ENCODE measurements around the gene CABP7. TPM values are rescaled to one million over a fixed set of nuclear protein-coding genes. Genes with fewer than 3 reads are reported as not detected.

CABP7 gene
- total RNA-seq, 2 experiments from 2014 or later, result 0.07 TPM; not detected in 1

GRCh38 chr22:29758068-29758622 lies 38.3 kb downstream of the CABP7 start:
- no peak overlapping the region for H3K4me3 Mint-ChIP-seq
- CTCF ChIA-PET, result no interaction called here
- H3K9me3 Mint-ChIP-seq, result no peaks in the 10 kb centered on the region
- no peaks in the 10 kb centered on the region for H3K4me1 Mint-ChIP-seq (ENCODE audit: low read depth)
- no peaks in the 10 kb centered on the region for H3K36me3 Mint-ChIP-seq (ENCODE audit: low read depth)
- H3K27me3 Mint-ChIP-seq (ENCODE audit: low read depth), result no peaks in the 10 kb centered on the region
- no peak overlapping the region for H3K27ac Mint-ChIP-seq
- no peak for DNase-seq
- intact Hi-C loops (cut with micrococcal nuclease), result no loop called here

- intact Hi-C loops (cut with micrococcal nuclease), result no loop called here
- H3K36me3 Mint-ChIP-seq (ENCODE audit: low read depth), result no peaks in the 10 kb centered on the region
- H3K4me1 Mint-ChIP-seq (ENCODE audit: low read depth), result peaks cover under 1% of the 10 kb centered on the region
- H3K9me3 Mint-ChIP-seq, result no peaks in the 10 kb centered on the region
- H3K27ac Mint-ChIP-seq, result no peak overlapping the region
- H3K27me3 Mint-ChIP-seq (ENCODE audit: low read depth), result no peaks in the 10 kb centered on the region
- CTCF ChIA-PET, result no interaction called here
- DNase-seq, result no peak
- H3K4me3 Mint-ChIP-seq, result no peak overlapping the region
Measured at GRCh38 chr22:29758959-29759358, 39.2 kb downstream of the CABP7 start.

- no peaks in the 10 kb centered on the region for H3K27me3 Mint-ChIP-seq (ENCODE audit: low read depth)
- intact Hi-C loops (cut with micrococcal nuclease), result no loop called here
- H3K9me3 Mint-ChIP-seq, result no peaks in the 10 kb centered on the region
- no peaks in the 10 kb centered on the region for H3K36me3 Mint-ChIP-seq (ENCODE audit: low read depth)
- DNase-seq, result no peak
- no peak overlapping the region for H3K4me3 Mint-ChIP-seq
- H3K4me1 Mint-ChIP-seq (ENCODE audit: low read depth), result peaks cover 17% of the 10 kb centered on the region
- H3K27ac Mint-ChIP-seq, result no peak overlapping the region
- CTCF ChIA-PET, result no interaction called here
Measured at GRCh38 chr22:29762263-29762662, 42.5 kb downstream of the CABP7 start.

- Mint-ChIP-seq H3K4me3 (peak overlapping the region; percentile 96), H3K36me3 (ENCODE audit: low read depth) (peaks cover 21% of the 10 kb centered on the region), H3K27ac (peak overlapping the region; percentile 91), H3K4me1 (ENCODE audit: low read depth) (peaks cover 33% of the 10 kb centered on the region), H3K9me3 (no peaks in the 10 kb centered on the region), H3K27me3 (ENCODE audit: low read depth) (no peaks in the 10 kb centered on the region)
- intact Hi-C loops (cut with micrococcal nuclease), result loop anchor here (5.0 kb wide), 2 partner anchors 321 to 501 kb away; partner anchors contain the start of gene OSM
- CTCF ChIA-PET, result interaction anchor here (1.2 kb wide), 1 partner anchor 240 kb away, joined by 3 read pairs; no protein-coding TSS in a partner anchor
- DNase-seq, result peak; percentile 50
Measured at GRCh38 chr22:29765905-29766631, 46.3 kb downstream of the CABP7 start.

GRCh38 chr22:29766632-29767170 lies 46.9 kb downstream of the CABP7 start, which contains the start of gene ZMAT5:
Gene ZMAT5 (minus strand): TSS chr22:29767007. CDS start chr22:29748544, 18,463 bp downstream.
- intact Hi-C loops (cut with micrococcal nuclease), result loop anchor here (1.0 to 5.0 kb wide), 7 partner anchors 55 to 501 kb away; partner anchors contain the start of genes ASCC2, MTMR3, NF2 and OSM
- CTCF ChIA-PET, result interaction anchor here (1.2 kb wide), 1 partner anchor 239 kb away, joined by 3 read pairs; no protein-coding TSS in a partner anchor
- H3K9me3 Mint-ChIP-seq, result no peaks in the 10 kb centered on the region
- H3K36me3 Mint-ChIP-seq (ENCODE audit: low read depth), result peaks cover 21% of the 10 kb centered on the region
- H3K27me3 Mint-ChIP-seq (ENCODE audit: low read depth), result no peaks in the 10 kb centered on the region
- peaks cover 33% of the 10 kb centered on the region for H3K4me1 Mint-ChIP-seq (ENCODE audit: low read depth)
- peak within 1 kb of the TSS; percentile 91 for H3K27ac Mint-ChIP-seq
- DNase-seq, result peak; percentile 97
- peak within 1 kb of the TSS; percentile 96 for H3K4me3 Mint-ChIP-seq

- Mint-ChIP-seq H3K4me3 (peak within 1 kb of the TSS; percentile 96), H3K27me3 (ENCODE audit: low read depth) (no peaks in the 10 kb centered on the region), H3K27ac (peak within 1 kb of the TSS; percentile 91), H3K36me3 (ENCODE audit: low read depth) (peaks cover 24% of the 10 kb centered on the region), H3K9me3 (no peaks in the 10 kb centered on the region), H3K4me1 (ENCODE audit: low read depth) (peaks cover 33% of the 10 kb centered on the region)
- DNase-seq, result peak; percentile 94
- CTCF ChIA-PET, result interaction anchor here (1.2 kb wide), 1 partner anchor 238 kb away, joined by 3 read pairs; no protein-coding TSS in a partner anchor
- intact Hi-C loops (cut with micrococcal nuclease), result loop anchor here (1.0 to 5.0 kb wide), 7 partner anchors 54 to 500 kb away; partner anchors contain the start of genes ASCC2, MTMR3, NF2 and OSM
Measured at GRCh38 chr22:29767171-29768051, 47.6 kb downstream of the CABP7 start, which contains the start of gene UQCR10. Gene UQCR10 (plus strand): TSS chr22:29767369. CDS start chr22:29767399, 30 bp downstream.

GRCh38 chr22:29768052-29768693 lies 48.4 kb downstream of the CABP7 start:
- H3K4me3 Mint-ChIP-seq, result peak overlapping the region; percentile 96
- H3K27ac Mint-ChIP-seq, result peak overlapping the region; percentile 5
- DNase-seq, result no peak
- no peaks in the 10 kb centered on the region for H3K9me3 Mint-ChIP-seq
- intact Hi-C loops (cut with micrococcal nuclease), result loop anchor here (5.0 kb wide), 2 partner anchors 319 to 499 kb away; partner anchors contain the start of gene OSM
- H3K27me3 Mint-ChIP-seq (ENCODE audit: low read depth), result no peaks in the 10 kb centered on the region
- H3K4me1 Mint-ChIP-seq (ENCODE audit: low read depth), result peaks cover 33% of the 10 kb centered on the region
- peaks cover 26% of the 10 kb centered on the region for H3K36me3 Mint-ChIP-seq (ENCODE audit: low read depth)
- CTCF ChIA-PET, result no interaction called here

- Mint-ChIP-seq H3K4me3 (no peak overlapping the region), H3K9me3 (no peaks in the 10 kb centered on the region), H3K27ac (no peak overlapping the region), H3K27me3 (ENCODE audit: low read depth) (no peaks in the 10 kb centered on the region), H3K4me1 (ENCODE audit: low read depth) (peaks cover 25% of the 10 kb centered on the region), H3K36me3 (ENCODE audit: low read depth) (peaks cover 26% of the 10 kb centered on the region)
- DNase-seq, result no peak
- CTCF ChIA-PET, result interaction anchor here (0.7 to 1.5 kb wide), 2 partner anchors 59 to 235 kb away, joined by 3 read pairs; no protein-coding TSS in a partner anchor
- intact Hi-C loops (cut with micrococcal nuclease), result loop anchor here (5.0 kb wide), 2 partner anchors 317 to 497 kb away; partner anchors contain the start of gene OSM
Measured at GRCh38 chr22:29769723-29770321, 50.0 kb downstream of the CABP7 start.

- H3K9me3 Mint-ChIP-seq, result no peaks in the 10 kb centered on the region
- CTCF ChIA-PET, result interaction anchor here (0.5 to 0.8 kb wide), 2 partner anchors 63 to 377 kb away, joined by 3 to 5 read pairs; no protein-coding TSS in a partner anchor
- no peaks in the 10 kb centered on the region for H3K27me3 Mint-ChIP-seq (ENCODE audit: low read depth)
- no peak overlapping the region for H3K4me3 Mint-ChIP-seq
- no peak overlapping the region for H3K27ac Mint-ChIP-seq
- peaks cover 16% of the 10 kb centered on the region for H3K4me1 Mint-ChIP-seq (ENCODE audit: low read depth)
- intact Hi-C loops (cut with micrococcal nuclease), result no loop called here
- DNase-seq, result no peak
- peaks cover 26% of the 10 kb centered on the region for H3K36me3 Mint-ChIP-seq (ENCODE audit: low read depth)
Measured at GRCh38 chr22:29772170-29772641, 52.4 kb downstream of the CABP7 start.

GRCh38 chr22:29773233-29773632 lies 53.4 kb downstream of the CABP7 start:
- Mint-ChIP-seq H3K36me3 (ENCODE audit: low read depth) (peaks cover 23% of the 10 kb centered on the region), H3K9me3 (no peaks in the 10 kb centered on the region), H3K4me3 (no peak overlapping the region), H3K4me1 (ENCODE audit: low read depth) (peaks cover 11% of the 10 kb centered on the region), H3K27ac (no peak overlapping the region), H3K27me3 (ENCODE audit: low read depth) (no peaks in the 10 kb centered on the region)
- intact Hi-C loops (cut with micrococcal nuclease), result no loop called here
- no peak for DNase-seq
- CTCF ChIA-PET, result interaction anchor here (0.7 kb wide), 1 partner anchor 225 kb away, joined by 3 read pairs; no protein-coding TSS in a partner anchor

- no peak overlapping the region for H3K27ac Mint-ChIP-seq
- intact Hi-C loops (cut with micrococcal nuclease), result no loop called here
- no peak for DNase-seq
- no peak overlapping the region for H3K4me3 Mint-ChIP-seq
- H3K27me3 Mint-ChIP-seq (ENCODE audit: low read depth), result no peaks in the 10 kb centered on the region
- no peaks in the 10 kb centered on the region for H3K4me1 Mint-ChIP-seq (ENCODE audit: low read depth)
- H3K9me3 Mint-ChIP-seq, result no peaks in the 10 kb centered on the region
- CTCF ChIA-PET, result interaction anchor here (1.4 kb wide), 1 partner anchor 226 kb away, joined by 3 read pairs; no protein-coding TSS in a partner anchor
- H3K36me3 Mint-ChIP-seq (ENCODE audit: low read depth), result no peaks in the 10 kb centered on the region
Measured at GRCh38 chr22:29780220-29780619, 60.4 kb downstream of the CABP7 start.

Measured in activated naive CD4-positive, alpha-beta T cell treated with anti-CD3 and anti-CD28 coated beads for 36 hours (primary cell).